Measurements from ENCODE around the gene POP4.

GRCh38 chr19:29658221-29658991, 52.3 kb downstream of the POP4 start:
- no peak for TF ChIP-seq CTCF (IDR thresholded peaks at IDR 0.05)
- TF ChIP-seq EP300 (IDR thresholded peaks at IDR 0.05): no peak
- no peak for TF ChIP-seq POLR2A (IDR thresholded peaks at IDR 0.05)

All from upper lobe of left lung (tissue), 4 donors.